GM18520 (cell line): ENCODE measurements around the gene AKR1C8.
"Not testable (repeated sequence)": the region's sequence is repeated elsewhere in the genome, so short reads cannot be mapped to it uniquely, and the experiment has no call there.

Source experiments
- ATAC-seq: cut with Tn5 transposase; IDR thresholded peaks from one replicate; pipeline ENCODE4 v1.9.1; 2021; ENCODE audit not compliant: unreplicated experiment

AKR1C8 gene

DNA sequence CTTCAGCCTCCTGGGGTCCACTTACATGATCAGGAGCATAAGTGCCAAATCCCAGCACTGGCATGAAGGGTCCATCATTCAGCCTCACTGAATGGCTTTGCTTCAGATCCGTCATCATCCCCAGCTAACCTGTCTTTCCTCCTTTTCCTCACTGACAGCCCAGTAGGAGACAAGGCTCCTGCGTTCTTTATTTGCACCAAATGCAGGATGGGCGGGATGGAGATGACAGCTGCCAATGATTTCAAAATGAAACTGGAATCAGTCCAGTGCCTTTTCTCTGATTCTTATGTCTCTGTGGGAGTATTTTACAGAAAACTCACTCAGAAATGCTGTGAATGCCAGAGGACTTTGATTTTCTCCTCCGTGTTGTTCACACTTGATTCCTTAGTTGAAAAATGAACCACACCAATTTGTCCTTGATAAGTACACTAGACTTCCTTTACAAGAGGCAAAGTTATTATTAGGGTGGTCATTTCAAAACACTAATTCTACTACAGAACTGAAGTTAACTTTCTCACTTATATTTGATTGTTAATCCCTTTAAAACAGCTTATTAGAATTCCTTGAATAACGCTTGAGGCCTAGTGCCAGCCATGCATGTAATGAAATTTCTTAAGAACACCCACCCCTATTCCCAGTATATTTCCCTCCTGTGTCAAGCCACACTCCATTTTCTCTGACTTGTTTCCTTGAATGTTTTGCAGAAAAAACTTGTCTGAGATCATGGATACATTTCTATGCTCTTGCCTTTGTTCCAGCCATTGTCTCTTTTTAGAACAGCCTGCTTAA lies at the start of gene AKR1C8:
Gene AKR1C8 (minus strand): TSS at position 164 of the 789 bp plus-strand sequence. CDS start 46 bp downstream, at position 118.
- ATAC-seq = no peak

DNA sequence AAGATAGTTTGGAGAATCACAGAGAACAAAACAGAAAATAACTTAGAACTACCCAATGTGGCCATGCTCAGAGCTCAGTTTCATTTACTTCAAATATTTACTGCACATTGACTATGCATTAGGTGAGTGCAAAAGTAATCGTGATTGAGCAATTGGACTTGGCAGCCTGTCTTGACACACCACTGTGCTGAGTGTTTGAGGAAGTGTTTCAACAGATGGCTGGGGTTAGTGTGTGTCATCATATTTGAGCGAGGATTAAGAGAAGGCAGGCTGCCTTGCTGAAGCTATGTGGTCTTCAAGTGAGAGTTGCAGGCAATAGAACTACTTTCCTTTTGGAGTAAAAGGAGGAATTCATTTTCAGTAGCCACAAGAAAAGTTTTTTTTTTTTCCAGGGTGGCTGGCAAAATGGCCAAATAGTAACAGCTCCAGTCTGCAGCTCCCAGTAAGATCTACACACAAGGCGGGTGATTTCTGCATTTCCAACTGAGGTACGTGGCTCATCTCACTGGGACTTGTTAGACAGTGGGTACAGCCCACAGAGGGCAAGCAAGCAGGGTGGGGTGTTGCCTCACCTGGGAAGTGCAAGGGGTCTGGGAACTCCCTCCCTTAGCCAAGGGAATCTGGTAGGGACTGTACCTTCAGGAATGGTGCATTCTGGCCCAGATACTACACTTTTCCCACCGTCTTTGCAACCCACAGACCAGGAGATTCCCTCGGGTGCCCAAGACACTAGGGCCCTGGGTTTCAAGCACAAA lies 49.3 kb upstream of the AKR1C8 start:
- ATAC-seq = no peak

- ATAC-seq = no peak
These were observed 48.4 kb upstream of the AKR1C8 start for GRCh38 chr10:5233324-5233723.

- no peak for ATAC-seq
These were observed 44.1 kb upstream of the AKR1C8 start for GRCh38 chr10:5229019-5229418.

GRCh38 chr10:5222942-5223341 lies 38.0 kb upstream of the AKR1C8 start:
- not testable (repeated sequence) for ATAC-seq

- ATAC-seq = no peak
These were observed 34.3 kb upstream of the AKR1C8 start for GRCh38 chr10:5219262-5219661.

DNA sequence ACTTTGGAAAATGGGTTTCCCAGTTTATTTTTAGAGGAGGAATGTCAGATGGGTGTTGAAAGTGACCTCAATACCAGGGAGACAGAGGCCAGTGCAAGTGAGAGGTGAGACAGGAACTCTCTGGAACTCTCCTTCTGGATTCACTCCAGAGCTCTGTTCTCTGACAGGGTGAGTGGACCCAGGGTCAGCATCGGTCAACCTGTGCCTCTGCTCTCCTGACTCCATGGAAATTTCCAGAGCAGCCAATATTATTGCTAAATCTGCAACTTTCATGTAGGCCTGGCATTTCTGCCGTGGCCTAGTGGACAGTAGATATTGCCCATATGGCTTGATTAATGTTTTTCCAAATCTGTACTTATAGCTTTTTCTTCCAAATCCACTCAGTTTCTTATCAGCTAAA lies 31.9 kb upstream of the AKR1C8 start:
- no peak for ATAC-seq

- no peak for ATAC-seq
These were observed 27.0 kb upstream of the AKR1C8 start for GRCh38 chr10:5211696-5212536.

DNA sequence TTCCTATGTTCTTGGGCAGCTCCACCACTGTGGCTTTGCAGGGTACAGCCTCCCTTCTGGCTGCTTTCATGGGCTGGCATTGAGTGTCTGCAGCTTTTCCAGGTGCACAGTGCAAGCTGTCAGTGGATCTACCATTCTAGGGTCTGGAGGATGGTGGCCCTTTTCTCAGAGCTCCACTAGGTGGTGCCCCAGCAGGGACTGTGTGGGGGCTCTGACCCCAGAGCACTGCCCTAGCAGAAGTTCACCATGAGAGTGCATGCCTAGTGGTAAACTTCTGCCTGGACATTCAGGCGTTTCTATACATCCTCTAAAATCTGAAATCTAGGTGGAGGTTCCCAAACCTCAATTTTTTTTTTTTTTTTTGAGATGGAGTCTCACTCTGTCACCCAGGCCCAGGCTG lies 25.3 kb upstream of the AKR1C8 start:
- ATAC-seq = not testable (repeated sequence)

GRCh38 chr10:5209776-5210175 lies 24.8 kb upstream of the AKR1C8 start:
- ATAC-seq = not testable (repeated sequence)

- ATAC-seq = no peak
These were observed 21.8 kb upstream of the AKR1C8 start for GRCh38 chr10:5206799-5207198.

DNA sequence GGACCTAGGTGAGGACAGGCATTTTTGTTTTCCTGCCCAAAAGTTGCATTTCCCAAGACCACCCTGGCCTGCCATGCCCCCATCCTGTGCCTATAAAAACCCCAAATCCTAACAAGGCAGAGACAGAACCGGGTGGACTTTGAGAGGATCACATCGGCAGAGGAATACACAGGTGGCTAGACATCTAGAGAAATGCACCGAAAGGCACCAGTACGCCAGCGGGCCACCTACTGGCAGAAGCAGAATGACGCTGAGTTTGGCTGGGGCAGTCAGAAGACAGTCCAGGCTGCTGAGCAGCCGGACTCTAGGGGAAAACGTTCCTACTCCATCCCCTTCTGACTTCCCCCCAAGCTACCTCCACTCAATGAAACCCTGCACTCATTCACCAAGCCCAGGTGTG lies 14.4 kb upstream of the AKR1C8 start:
- no peak for ATAC-seq

GRCh38 chr10:5198386-5198785 lies 13.4 kb upstream of the AKR1C8 start:
- no peak for ATAC-seq

GRCh38 chr10:5196702-5197113 lies 11.8 kb upstream of the AKR1C8 start, which contains the start of gene AKR1C4:
AKR1C4 (plus strand) TSS chr10:5196837; CDS start chr10:5196868, 31 bp downstream.
- no peak for ATAC-seq

- no peak for ATAC-seq
These were observed 10.9 kb upstream of the AKR1C8 start for GRCh38 chr10:5195727-5196374.

DNA sequence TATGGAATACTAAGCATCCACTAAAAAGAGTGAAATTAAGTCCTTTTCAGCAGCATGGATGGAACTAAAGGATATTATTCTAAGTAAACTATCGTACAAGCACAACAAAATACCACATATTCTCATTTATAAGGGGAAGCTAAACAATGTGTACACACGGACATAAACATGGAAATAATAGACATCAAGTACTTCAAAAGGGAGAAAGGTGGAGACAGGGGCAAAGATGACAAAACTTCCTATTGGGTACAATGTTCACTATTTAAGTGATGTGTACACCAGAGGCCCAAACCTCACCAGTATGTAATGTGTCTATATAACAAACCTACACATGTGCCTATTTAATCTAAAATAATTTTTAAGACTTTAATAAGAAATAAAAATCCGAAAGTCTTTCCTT lies 9.5 kb upstream of the AKR1C8 start:
- no peak for ATAC-seq

GRCh38 chr10:5188358-5188757 lies 3.4 kb upstream of the AKR1C8 start:
- no peak for ATAC-seq

DNA sequence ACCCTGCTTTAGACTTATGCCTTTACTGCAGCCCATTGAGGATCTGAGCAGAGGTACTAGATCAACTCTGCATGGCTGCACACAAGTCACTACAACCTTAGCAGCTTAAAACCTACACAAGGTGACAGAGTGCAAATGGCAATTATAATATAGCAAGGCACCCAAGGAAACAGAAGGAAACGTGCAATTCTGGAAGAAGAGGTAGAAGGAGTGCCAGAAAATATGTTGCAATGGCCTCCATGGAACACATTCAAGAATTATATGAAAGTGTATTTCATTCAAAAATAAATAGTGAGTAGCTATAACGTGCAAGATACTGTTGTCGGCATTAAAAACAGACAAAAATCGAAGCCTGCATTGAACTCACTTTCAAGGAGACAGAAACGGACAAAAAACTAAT lies 2.9 kb upstream of the AKR1C8 start:
- no peak for ATAC-seq

GRCh38 chr10:5183923-5184322 lies 1.0 kb downstream of the AKR1C8 start:
- no peak for ATAC-seq

DNA sequence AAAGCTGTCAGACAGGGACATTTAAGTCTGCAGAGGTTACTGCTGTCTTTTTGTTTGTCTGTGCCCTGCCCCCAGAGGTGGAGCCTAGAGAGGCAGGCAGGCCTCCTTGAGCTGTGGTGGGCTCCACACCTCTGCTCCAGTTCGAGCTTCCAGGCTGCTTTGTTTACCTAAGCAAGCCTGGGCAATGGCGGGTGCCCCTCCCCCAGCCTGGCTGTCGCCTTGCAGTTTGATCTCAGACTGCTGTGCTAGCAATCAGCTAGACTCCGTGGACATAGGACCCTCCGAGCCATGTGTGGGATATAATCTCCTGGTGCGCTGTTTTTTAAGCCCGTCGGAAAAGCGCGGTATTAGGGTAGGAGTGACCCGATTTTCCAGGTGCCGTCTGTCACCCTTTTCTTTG lies 4.4 kb downstream of the AKR1C8 start:
- ATAC-seq = not testable (repeated sequence)

GRCh38 chr10:5175581-5175980 lies 9.4 kb downstream of the AKR1C8 start:
- not testable (repeated sequence) for ATAC-seq
